Lung (tissue), 12 donors: ENCODE data around the gene PEX5L. TPM values are rescaled to one million over a fixed set of nuclear protein-coding genes. Genes with fewer than 3 reads are reported as not detected.

Experiments used
- ATAC-seq: fragments of 200-7000 bp; cut with Tn5 transposase; one replicate; pipeline ENCODE4 v1.9.1; 2020; ENCODE audit warnings: moderate number of reproducible peaks; ENCODE audit not compliant: insufficient read depth, low FRiP score
- DNase-seq, 3 donors: peaks; one replicate each; pipeline ENCODE4 v3.0.0-alpha.2; 2013 to 2017
- H3K27ac ChIP-seq, 2 donors: one replicate each; pipeline ENCODE4 v1.5.1; 2013; ENCODE audit warnings: mild to moderate bottlenecking in 2 of 2, moderate library complexity in 2 of 2, control low read depth in 1 of 2, inconsistent platforms in 1 of 2, low read depth in 1 of 2, low read length in 1 of 2
- H3K27me3 ChIP-seq, 3 donors: one replicate each; pipeline ENCODE4 v1.5.1; 2013; ENCODE audit warnings: low read length in 2 of 3; ENCODE audit not compliant: control insufficient read depth in 3 of 3, insufficient read depth in 3 of 3
- H3K36me3 ChIP-seq, 4 donors: one replicate each; pipeline ENCODE4 v1.5.1; 2013; ENCODE audit warnings: low read length in 4 of 4, mild to moderate bottlenecking in 1 of 4, moderate library complexity in 1 of 4; ENCODE audit not compliant: control insufficient read depth in 4 of 4, insufficient read depth in 4 of 4
- H3K4me1 ChIP-seq, 5 donors: one replicate each; pipeline ENCODE4 v1.5.1; 2013; ENCODE audit warnings: low read length in 5 of 5, mild to moderate bottlenecking in 2 of 5, moderate library complexity in 1 of 5; ENCODE audit not compliant: control insufficient read depth in 5 of 5, insufficient read depth in 5 of 5
- H3K4me3 ChIP-seq: one replicate; pipeline ENCODE4 v1.5.1; 2013; ENCODE audit warnings: mild to moderate bottlenecking, control low read depth, moderate library complexity
- H3K9ac ChIP-seq, 2 donors: one replicate each; pipeline ENCODE4 v1.5.1; 2013; ENCODE audit warnings: low read length in 2 of 2, control low read depth in 1 of 2; ENCODE audit not compliant: insufficient read depth in 1 of 2
- H3K9me3 ChIP-seq, 4 donors: one replicate each; pipeline ENCODE4 v1.5.1; 2013; ENCODE audit warnings: low read length in 3 of 4, mild to moderate bottlenecking in 1 of 4, moderate library complexity in 1 of 4; ENCODE audit not compliant: control insufficient read depth in 4 of 4, insufficient read depth in 3 of 4
- WGBS, 2 donors: extraction: QIAGEN DNeasy Blood & Tissue Kit; methylation state at CpG; one replicate each; pipeline ENCODE4 v1.1.7; 2013; 5-methylcytosine and 5-hydroxymethylcytosine counted together
- polyA plus RNA-seq, 2 donors: library from polyadenylated mRNA; stranded (reverse); fragments of 200-250 nt; gene quantifications; one replicate each; pipeline ENCODE4 v1.2.1, GENCODE V29; 2013
- total RNA-seq, 2 donors: library from RNA; depleted of rRNA in 1 of 2; stranded (reverse); fragments of >200 nt in 1 of 2; gene quantifications; one replicate each; pipeline ENCODE4 v1.2.1, GENCODE V29; 2014 to 2021
- TF ChIP-seq, protein P1 (sequence below): IDR thresholded peaks from 2 replicates; pipeline ENCODE4 v1.5.1; 2012; ENCODE audit warnings: mild to moderate bottlenecking; ENCODE audit errors: control extremely low read depth, extremely low read depth
- donor health status: control.
- donor health status: control.
- donor health status: Bipolar disorder and iron deficiency.
- donor health status: healthy.
- donor health status: DM: yes; HTN: yes; CAD: no.

The PEX5L gene
- total and polyA plus RNA-seq, 4 donors, result 0.02 to 0.80 (median 0.09) TPM

GRCh38 chr3:179882292-179882691 is 154.4 kb downstream of the PEX5L start:
- H3K9me3 ChIP-seq, result no peaks in the 10 kb centered on the region
- TF ChIP-seq, protein P1, sequence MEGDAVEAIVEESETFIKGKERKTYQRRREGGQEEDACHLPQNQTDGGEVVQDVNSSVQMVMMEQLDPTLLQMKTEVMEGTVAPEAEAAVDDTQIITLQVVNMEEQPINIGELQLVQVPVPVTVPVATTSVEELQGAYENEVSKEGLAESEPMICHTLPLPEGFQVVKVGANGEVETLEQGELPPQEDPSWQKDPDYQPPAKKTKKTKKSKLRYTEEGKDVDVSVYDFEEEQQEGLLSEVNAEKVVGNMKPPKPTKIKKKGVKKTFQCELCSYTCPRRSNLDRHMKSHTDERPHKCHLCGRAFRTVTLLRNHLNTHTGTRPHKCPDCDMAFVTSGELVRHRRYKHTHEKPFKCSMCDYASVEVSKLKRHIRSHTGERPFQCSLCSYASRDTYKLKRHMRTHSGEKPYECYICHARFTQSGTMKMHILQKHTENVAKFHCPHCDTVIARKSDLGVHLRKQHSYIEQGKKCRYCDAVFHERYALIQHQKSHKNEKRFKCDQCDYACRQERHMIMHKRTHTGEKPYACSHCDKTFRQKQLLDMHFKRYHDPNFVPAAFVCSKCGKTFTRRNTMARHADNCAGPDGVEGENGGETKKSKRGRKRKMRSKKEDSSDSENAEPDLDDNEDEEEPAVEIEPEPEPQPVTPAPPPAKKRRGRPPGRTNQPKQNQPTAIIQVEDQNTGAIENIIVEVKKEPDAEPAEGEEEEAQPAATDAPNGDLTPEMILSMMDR, result no peak
- H3K27ac ChIP-seq, result no peak overlapping the region
- DNase-seq (peak; percentile 25 to 37 (median 27)), ATAC-seq (no peak)
- no peak overlapping the region for H3K4me3 ChIP-seq
- no peak overlapping the region for H3K9ac ChIP-seq
- WGBS, 2 donors, result 7 to 8% methylated on average over 2 of the region's 2 CpGs
- H3K27me3 ChIP-seq, result no peaks in the 10 kb centered on the region
- H3K4me1 ChIP-seq, result peaks cover 0 to 15% (median 3%) of the 10 kb centered on the region in 5 donors
- no peaks in the 10 kb centered on the region for H3K36me3 ChIP-seq

DNA sequence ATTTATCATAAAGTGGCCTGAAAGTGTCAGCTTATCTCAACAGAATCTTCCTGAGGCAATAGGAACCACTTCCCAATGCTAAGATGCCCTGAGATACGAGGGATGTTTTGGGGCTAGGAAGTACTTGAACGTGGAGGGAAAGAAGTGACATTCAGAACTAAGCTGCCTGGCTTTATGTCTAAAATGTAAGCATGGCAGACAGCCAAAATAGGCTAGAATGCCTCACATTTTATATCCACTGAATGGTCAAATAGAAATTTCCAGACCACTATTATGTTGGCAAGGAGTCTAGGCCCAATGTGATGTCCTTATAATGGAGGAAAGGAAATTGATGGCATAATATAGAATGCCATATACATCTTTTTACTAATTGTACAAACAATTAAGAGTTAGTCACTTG is 154.9 kb downstream of the PEX5L start:
- TF ChIP-seq, protein P1, result no peak
- no peak overlapping the region for H3K27ac ChIP-seq
- peak in 2 of 3 donors; percentile 78 to 87 for DNase-seq
- peaks cover 0 to 15% (median 3%) of the 10 kb centered on the region in 5 donors for H3K4me1 ChIP-seq
- H3K4me3 ChIP-seq, result no peak overlapping the region
- H3K9ac ChIP-seq, result no peak overlapping the region
- ATAC-seq, result no peak
- H3K36me3 ChIP-seq, result no peaks in the 10 kb centered on the region
- no peaks in the 10 kb centered on the region for H3K27me3 ChIP-seq
- no peaks in the 10 kb centered on the region for H3K9me3 ChIP-seq
- 39 to 46% methylated on average over 2 of the region's 2 CpGs for WGBS, 2 donors

GRCh38 chr3:179880868-179881267 is 155.9 kb downstream of the PEX5L start:
- Histone ChIP-seq H3K9ac (no peak overlapping the region), H3K27me3 (no peaks in the 10 kb centered on the region), H3K4me3 (no peak overlapping the region), H3K27ac (no peak overlapping the region), H3K9me3 (no peaks in the 10 kb centered on the region), H3K4me1 (peaks cover 0 to 15% (median 3%) of the 10 kb centered on the region in 5 donors), H3K36me3 (no peaks in the 10 kb centered on the region)
- ATAC-seq (no peak), DNase-seq (no peak)
- 52 to 57% methylated on average over 4 of the region's 4 CpGs for WGBS, 2 donors
- TF ChIP-seq, protein P1, result no peak

- peaks cover 0 to 6% (median 0%) of the 10 kb centered on the region in 5 donors for H3K4me1 ChIP-seq
- H3K9me3 ChIP-seq, result no peaks in the 10 kb centered on the region
- no peaks in the 10 kb centered on the region for H3K27me3 ChIP-seq
- WGBS, 2 donors, result 78 to 79% methylated on average over 3 of the region's 3 CpGs
- no peaks in the 10 kb centered on the region for H3K36me3 ChIP-seq
- no peak overlapping the region for H3K4me3 ChIP-seq
- no peak overlapping the region for H3K27ac ChIP-seq
- DNase-seq (no peak), ATAC-seq (no peak)
- TF ChIP-seq, protein P1, result no peak
- H3K9ac ChIP-seq, result no peak overlapping the region
Observed at GRCh38 chr3:179876440-179876839, 160.3 kb downstream of the PEX5L start.
